Measurements from ENCODE around the gene MOV10L1. TPM values are rescaled to one million over a fixed set of nuclear protein-coding genes. Genes with fewer than 3 reads are reported as not detected.
"Not testable (repeated sequence)": the region's sequence is repeated elsewhere in the genome, so short reads cannot be mapped to it uniquely, and the experiment has no call there.

The MOV10L1 gene
- total RNA-seq, 1 donor: not detected

DNA sequence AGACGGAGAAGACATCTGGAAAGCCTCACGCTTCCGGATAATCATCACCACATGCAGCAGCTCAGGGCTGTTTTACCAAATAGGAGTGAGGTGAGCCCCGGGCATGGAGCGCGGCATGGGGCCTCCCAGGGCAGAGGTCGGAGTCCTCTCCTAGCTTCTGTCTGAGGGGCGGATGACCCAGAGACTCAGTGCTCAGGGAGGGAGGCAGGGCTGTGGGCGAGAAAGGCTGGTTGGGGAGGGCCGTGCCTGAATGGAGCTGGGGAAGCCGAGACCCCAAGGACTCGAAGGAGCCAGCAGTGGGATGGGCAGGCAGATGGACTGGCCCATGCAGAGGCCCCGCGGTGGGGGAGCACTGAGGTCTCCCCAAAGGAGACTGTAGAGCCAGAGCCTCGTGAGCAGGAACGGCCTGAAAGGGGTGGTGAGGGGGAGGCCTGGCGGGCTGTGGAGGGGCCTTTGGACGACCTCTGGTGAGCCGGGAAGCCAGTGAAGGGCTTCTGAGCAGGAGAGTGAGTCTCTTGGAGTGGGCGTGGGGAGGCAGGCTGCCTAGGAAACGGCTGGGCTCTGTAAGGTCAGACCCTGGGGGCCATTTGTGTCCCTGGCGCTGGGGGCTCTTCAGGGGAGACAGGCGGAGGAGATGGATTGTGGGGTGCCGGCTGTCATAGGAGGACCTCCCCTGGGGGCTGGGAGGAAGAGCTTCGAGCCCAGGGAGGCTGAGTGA, 56.1 kb downstream of the MOV10L1 start:
- no peaks in the 10 kb centered on the region for H3K9me3 ChIP-seq (ENCODE audit: low read depth, low read length)
- H3K27me3 ChIP-seq (ENCODE audit: insufficient read depth, low read length): no peaks in the 10 kb centered on the region
- H3K4me3 ChIP-seq (ENCODE audit: low read length): no peak overlapping the region
- H3K4me1 ChIP-seq (ENCODE audit: insufficient read depth, low read length): peaks cover 38% of the 10 kb centered on the region

DNA sequence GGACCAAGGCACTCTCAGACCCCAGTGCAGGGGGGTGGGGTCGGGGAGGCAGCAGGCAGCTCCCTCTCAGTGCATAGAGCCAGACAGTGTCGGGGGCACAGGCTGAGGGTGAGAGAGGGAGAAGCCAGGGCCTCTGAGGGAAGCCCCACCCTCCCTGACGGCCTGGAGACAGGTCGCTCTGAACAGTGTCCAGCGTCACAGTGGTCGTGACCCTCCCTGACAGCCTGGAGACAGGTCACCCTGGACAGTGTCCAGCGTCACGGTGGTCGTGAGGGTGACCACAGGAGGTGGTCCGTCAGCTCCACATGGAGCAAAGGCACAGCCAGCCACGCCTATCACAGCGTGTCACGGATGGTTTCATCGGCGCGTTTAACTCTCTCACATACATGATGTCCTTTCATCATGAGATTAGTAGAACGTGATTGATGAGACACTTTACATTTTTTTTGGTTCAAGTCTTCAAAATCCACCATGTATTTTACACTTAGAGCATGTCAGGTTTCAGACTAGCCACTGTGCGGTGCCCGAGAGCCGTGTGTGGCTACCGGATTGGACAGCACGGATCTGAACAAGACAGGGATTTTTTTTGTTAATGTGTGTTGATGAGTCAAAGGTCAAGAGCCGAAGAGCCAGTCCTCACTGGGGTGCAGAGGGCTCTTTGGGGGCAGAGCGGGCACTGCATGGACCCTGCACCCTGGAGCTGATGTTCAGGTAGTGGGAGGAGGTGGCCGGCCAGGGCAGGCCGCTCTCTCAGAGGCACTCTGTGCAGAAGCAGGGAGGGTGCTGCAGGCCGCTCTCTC, 56.8 kb downstream of the MOV10L1 start:
- H3K4me1 ChIP-seq (ENCODE audit: insufficient read depth, low read length): peaks cover 38% of the 10 kb centered on the region
- no peak overlapping the region for H3K4me3 ChIP-seq (ENCODE audit: low read length)
- no peaks in the 10 kb centered on the region for H3K9me3 ChIP-seq (ENCODE audit: low read depth, low read length)
- H3K27me3 ChIP-seq (ENCODE audit: insufficient read depth, low read length): no peaks in the 10 kb centered on the region

DNA sequence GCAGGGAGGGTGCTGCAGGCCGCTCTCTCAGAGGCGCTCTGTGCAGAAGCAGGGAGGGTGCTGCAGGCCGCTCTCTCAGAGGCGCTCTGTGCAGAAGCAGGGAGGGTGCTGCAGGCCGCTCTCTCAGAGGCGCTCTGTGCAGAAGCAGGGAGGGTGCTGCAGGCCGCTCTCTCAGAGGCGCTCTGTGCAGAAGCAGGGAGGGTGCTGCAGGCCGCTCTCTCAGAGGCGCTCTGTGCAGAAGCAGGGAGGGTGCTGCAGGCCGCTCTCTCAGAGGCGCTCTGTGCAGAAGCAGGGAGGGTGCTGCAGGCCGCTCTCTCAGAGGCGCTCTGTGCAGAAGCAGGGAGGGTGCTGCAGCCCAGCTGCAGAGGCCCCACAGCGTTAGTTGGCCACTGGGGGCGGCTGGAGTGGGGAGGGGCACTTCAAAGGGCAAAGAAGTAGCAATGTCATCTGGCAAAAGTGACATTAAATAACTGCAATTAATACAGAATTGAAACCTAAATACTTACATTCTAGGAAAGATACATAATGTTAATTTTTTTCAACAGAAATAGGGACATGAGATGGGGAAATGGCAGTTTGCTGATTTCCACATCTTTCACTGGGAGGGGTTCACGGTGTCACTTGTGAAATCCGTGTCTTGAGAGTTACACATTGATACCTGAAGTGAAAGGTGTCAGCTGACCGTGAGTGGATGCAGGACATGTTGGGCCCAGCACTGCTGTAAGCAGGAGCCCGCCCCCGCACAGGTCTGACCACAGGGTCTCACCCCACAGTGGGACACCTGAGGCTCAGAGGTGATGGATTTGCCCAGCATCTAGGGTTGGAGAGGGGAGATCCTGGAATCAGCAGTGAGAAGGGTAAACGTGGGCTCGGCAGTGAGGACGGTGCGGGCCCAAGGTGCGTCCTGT, 57.7 kb downstream of the MOV10L1 start:
- not testable (repeated sequence) for H3K4me3 ChIP-seq (ENCODE audit: low read length); H3K9me3 ChIP-seq (ENCODE audit: low read depth, low read length); H3K27me3 ChIP-seq (ENCODE audit: insufficient read depth, low read length)
- H3K4me1 ChIP-seq (ENCODE audit: insufficient read depth, low read length): peaks cover 38% of the 10 kb centered on the region

DNA sequence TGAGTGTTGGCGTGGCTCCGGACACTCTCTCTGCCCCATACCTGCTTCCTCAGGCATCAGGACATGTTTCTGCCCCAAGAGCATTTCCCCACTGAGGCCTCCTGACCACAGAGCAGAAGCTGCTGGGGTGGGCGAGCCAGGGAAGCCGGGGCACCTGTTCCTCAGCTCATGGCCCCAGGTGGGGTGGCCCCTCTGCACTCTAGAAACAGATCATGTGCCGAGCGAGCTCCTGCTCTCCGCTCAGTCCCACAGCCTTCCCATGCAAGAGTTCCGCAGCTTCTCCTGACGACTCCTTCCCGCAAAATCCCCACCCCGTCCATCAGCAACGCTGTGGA, 58.3 kb downstream of the MOV10L1 start:
- H3K4me3 ChIP-seq (ENCODE audit: low read length): no peak overlapping the region
- peaks cover 34% of the 10 kb centered on the region for H3K4me1 ChIP-seq (ENCODE audit: insufficient read depth, low read length)
- no peaks in the 10 kb centered on the region for H3K9me3 ChIP-seq (ENCODE audit: low read depth, low read length)
- H3K27me3 ChIP-seq (ENCODE audit: insufficient read depth, low read length): no peaks in the 10 kb centered on the region

- no peaks in the 10 kb centered on the region for H3K9me3 ChIP-seq (ENCODE audit: low read depth, low read length)
- no peak overlapping the region for H3K4me3 ChIP-seq (ENCODE audit: low read length)
- H3K4me1 ChIP-seq (ENCODE audit: insufficient read depth, low read length): peaks cover 29% of the 10 kb centered on the region
- no peaks in the 10 kb centered on the region for H3K27me3 ChIP-seq (ENCODE audit: insufficient read depth, low read length)
Observed at GRCh38 chr22:50148991-50149721, 59.4 kb downstream of the MOV10L1 start.

DNA sequence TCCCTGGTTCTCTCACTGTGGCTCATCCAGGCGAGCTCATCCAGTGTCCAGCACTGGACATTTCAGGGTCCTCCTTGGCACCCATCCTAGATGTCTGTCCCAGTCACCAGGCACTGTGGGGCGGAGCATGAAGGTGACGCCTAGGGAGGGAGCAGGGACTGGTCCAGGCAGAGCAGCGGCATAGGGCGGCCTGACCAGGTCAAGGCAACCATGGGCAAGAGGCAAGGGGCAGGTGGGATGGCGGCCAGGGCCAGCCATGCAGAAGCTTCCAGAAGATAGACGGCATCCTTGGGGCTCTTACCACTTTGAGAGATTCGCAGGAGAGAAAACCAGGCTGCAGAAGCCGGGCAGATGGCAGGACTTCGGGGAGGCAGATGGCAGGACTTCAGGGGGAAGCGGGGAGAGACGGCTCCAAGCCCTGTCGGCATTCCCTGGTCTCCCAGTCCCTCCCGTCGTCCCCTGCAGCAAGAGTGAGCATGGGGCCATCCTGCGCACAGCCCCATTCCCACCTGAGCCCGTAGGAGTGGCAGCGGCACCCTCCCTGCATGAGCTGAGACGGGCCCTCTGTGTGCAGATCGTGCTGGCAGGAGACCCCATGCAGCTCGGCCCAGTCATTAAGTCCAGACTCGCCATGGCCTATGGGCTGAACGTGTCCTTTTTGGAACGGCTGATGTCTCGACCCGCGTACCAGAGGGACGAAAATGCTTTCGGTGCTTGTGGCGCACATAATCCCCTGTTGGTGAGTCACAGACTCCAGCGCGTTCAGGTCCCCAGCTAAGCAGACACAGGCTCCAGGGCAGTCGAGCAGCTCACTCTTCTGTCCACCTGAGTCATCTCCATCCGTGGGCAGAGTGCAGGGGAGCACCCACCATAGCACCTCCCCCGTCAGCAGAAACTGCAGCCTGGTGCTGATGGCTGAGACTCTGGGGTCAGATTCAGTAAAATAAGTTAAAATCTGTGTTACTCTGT, 60.6 kb downstream of the MOV10L1 start:
- H3K4me1 ChIP-seq (ENCODE audit: insufficient read depth, low read length): peaks cover 29% of the 10 kb centered on the region
- no peaks in the 10 kb centered on the region for H3K27me3 ChIP-seq (ENCODE audit: insufficient read depth, low read length)
- H3K4me3 ChIP-seq (ENCODE audit: low read length): no peak overlapping the region
- H3K9me3 ChIP-seq (ENCODE audit: low read depth, low read length): no peaks in the 10 kb centered on the region

DNA sequence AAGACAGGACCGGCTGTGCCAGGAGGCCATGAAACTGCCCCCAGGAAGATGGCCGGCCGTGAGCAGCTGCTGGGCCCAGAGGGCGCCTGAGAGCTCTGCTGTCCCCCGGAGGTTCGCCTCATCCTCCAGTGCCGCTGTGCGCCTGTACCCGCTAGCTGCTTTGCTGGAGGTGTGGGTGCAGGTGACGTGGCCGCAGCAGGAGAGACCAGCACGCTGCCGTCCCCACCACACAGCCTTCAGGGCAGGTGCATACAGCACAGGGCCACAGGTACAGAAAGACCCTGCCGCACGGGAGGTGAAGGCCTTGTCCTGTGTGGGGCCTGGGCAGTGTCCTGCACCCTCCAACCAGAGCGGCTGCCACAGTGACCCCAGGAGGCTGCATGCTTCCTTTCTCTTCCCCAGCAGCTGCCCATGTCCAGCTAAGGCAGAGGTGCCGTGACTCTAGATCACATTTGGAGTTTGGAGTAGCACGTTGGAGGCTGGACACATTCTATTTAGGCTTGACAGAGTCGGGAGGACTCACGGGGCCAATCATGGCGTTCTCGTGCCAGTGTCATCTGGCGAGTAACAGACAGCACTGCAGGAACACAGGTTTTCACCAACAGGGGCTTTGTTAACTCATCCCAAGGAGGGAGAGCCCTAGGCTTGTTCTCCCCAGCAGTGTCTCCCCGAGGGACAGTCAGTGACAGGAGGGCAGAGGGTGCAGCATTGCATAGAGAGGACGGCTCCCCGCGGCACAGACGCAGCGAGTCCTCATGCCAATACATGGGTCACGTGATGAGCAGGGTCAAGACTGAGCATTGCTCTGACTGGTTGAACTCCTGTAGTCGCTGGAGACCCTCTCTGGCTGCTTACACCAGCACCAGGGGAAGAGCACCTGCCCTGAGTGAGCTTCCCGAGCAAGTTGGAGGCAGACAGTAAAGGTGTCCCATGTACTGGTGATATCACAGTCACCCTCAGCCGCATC, 62.0 kb downstream of the MOV10L1 start:
- Histone ChIP-seq H3K4me1 (ENCODE audit: insufficient read depth, low read length) (peaks cover 22% of the 10 kb centered on the region), H3K9me3 (ENCODE audit: low read depth, low read length) (no peaks in the 10 kb centered on the region), H3K4me3 (ENCODE audit: low read length) (no peak overlapping the region), H3K27me3 (ENCODE audit: insufficient read depth, low read length) (no peaks in the 10 kb centered on the region)

DNA sequence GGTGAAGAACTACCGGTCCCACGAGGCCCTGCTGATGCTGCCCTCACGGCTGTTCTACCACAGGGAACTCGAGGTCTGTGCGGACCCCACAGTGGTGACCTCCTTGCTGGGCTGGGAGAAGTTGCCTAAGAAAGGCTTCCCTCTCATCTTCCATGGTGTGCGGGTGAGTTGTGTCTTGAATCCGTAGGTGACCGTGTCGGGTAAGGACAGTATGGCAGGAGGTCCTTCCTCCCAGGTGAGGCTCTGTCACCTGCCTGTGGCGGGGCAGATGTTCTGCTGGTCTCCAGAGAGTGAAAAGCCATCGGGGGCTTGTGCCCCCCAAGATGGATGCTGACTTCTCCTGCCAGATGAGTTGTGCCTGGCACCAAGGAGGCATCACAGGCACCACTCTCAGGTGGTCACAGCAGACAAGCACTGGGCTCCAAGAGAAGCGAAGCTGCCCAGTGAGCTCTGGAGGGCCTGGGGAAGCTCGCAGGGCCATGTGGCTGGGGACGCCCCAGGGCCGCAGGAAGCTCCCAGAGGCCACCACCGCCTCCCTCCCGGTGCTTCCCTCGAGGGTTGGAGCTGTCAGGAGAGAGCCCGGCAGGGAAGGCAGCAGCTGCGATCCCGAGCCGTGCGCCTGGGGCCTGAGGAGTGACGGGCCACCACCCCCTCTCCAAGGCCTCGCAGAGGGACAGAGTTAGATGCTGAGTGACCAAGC, 63.4 kb downstream of the MOV10L1 start:
- Histone ChIP-seq H3K4me1 (ENCODE audit: insufficient read depth, low read length) (peaks cover 12% of the 10 kb centered on the region), H3K4me3 (ENCODE audit: low read length) (no peak overlapping the region), H3K9me3 (ENCODE audit: low read depth, low read length) (no peaks in the 10 kb centered on the region), H3K27me3 (ENCODE audit: insufficient read depth, low read length) (no peaks in the 10 kb centered on the region)

DNA sequence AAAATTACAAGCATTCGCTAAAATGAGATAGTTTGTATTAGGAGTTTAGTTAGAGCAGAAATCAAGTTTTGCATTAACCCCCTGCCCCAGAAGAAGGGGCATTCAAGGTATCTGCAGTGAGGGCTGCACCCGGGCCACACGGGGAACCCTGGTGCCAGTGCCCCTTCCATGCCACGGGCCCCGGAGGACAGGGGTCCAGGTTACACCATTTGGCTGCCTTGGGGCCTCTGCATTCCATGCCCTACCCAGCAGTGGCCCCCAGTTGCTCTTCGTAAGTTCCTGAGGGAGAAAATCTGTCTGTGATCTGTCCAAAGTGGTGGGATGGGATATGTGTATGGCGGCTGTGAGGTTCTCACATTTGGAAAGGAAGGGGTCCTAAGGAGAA, 63.9 kb downstream of the MOV10L1 start:
- no peak overlapping the region for H3K4me3 ChIP-seq (ENCODE audit: low read length)
- peaks cover 7% of the 10 kb centered on the region for H3K4me1 ChIP-seq (ENCODE audit: insufficient read depth, low read length)
- H3K9me3 ChIP-seq (ENCODE audit: low read depth, low read length): no peaks in the 10 kb centered on the region
- H3K27me3 ChIP-seq (ENCODE audit: insufficient read depth, low read length): no peaks in the 10 kb centered on the region

DNA sequence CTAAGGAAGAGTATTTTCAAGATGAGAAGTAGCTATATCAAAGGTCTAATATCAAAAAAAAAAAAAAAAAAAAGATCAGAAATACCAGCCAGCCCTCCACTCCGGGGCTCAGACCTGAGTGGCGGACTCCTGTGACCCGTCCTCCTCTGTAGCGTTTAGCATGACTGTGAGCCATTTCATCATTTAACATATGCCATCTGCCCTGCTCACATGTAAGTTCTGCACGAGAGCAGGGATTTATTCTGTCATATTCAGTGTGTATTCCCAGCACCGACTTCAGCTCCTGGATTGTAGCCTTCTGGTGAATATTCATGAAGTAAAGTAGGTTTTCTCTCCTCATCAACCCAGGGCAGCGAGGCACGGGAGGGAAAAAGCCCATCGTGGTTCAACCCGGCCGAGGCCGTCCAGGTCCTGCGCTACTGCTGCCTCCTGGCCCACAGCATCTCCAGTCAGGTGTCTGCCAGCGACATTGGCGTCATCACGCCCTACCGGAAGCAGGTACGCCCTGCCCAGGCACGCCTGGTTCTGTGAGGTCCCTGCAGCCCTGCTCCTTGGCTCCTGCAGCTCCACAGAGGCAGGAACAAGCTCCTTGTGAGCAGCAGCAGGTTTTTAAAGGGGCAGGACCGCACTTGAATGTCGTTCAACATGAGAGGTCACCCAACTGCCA, 68.0 kb downstream of the MOV10L1 start:
- no peak overlapping the region for H3K4me3 ChIP-seq (ENCODE audit: low read length)
- no peaks in the 10 kb centered on the region for H3K4me1 ChIP-seq (ENCODE audit: insufficient read depth, low read length)
- H3K9me3 ChIP-seq (ENCODE audit: low read depth, low read length): no peaks in the 10 kb centered on the region
- H3K27me3 ChIP-seq (ENCODE audit: insufficient read depth, low read length): no peaks in the 10 kb centered on the region

GRCh38 chr22:50160947-50161346, 71.1 kb downstream of the MOV10L1 start:
- Histone ChIP-seq H3K4me3 (ENCODE audit: low read length) (no peak overlapping the region), H3K27me3 (ENCODE audit: insufficient read depth, low read length) (no peaks in the 10 kb centered on the region), H3K9me3 (ENCODE audit: low read depth, low read length) (no peaks in the 10 kb centered on the region), H3K4me1 (ENCODE audit: insufficient read depth, low read length) (no peaks in the 10 kb centered on the region)

All from mononuclear cell (primary cell).